ENCODE measurements around the gene SPAG6.

- TF ChIP-seq ZSCAN4 (tag by site-specific recombination; IDR thresholded peaks at IDR 0.05) (no peak), ZNF416 (tag by site-specific recombination; IDR thresholded peaks at IDR 0.05) (no peak), ZNF214 (tag by site-specific recombination; IDR thresholded peaks at IDR 0.05; ENCODE audit: borderline replicate concordance) (no peak), HOXA7 (CRISPR knock-in tag; IDR thresholded peaks at IDR 0.05; ENCODE audit: borderline replicate concordance) (no peak), ZNF248 (tag by site-specific recombination; IDR thresholded peaks at IDR 0.05) (no peak), ZNF146 (tag by site-specific recombination; IDR thresholded peaks at IDR 0.05) (no peak), ZNF548 (tag by site-specific recombination; IDR thresholded peaks at IDR 0.05) (no peak), ZNF768 (tag by site-specific recombination; IDR thresholded peaks at IDR 0.05) (no peak), ZNF24 (tag by site-specific recombination; IDR thresholded peaks at IDR 0.05) (no peak)
- TF ChIP-seq, protein P1, sequence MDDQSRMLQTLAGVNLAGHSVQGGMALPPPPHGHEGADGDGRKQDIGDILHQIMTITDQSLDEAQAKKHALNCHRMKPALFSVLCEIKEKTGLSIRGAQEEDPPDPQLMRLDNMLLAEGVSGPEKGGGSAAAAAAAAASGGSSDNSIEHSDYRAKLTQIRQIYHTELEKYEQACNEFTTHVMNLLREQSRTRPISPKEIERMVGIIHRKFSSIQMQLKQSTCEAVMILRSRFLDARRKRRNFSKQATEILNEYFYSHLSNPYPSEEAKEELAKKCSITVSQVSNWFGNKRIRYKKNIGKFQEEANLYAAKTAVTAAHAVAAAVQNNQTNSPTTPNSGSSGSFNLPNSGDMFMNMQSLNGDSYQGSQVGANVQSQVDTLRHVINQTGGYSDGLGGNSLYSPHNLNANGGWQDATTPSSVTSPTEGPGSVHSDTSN (CRISPR knock-in tag; IDR thresholded peaks at IDR 0.05), result no peak
- TF ChIP-seq, protein P2, sequence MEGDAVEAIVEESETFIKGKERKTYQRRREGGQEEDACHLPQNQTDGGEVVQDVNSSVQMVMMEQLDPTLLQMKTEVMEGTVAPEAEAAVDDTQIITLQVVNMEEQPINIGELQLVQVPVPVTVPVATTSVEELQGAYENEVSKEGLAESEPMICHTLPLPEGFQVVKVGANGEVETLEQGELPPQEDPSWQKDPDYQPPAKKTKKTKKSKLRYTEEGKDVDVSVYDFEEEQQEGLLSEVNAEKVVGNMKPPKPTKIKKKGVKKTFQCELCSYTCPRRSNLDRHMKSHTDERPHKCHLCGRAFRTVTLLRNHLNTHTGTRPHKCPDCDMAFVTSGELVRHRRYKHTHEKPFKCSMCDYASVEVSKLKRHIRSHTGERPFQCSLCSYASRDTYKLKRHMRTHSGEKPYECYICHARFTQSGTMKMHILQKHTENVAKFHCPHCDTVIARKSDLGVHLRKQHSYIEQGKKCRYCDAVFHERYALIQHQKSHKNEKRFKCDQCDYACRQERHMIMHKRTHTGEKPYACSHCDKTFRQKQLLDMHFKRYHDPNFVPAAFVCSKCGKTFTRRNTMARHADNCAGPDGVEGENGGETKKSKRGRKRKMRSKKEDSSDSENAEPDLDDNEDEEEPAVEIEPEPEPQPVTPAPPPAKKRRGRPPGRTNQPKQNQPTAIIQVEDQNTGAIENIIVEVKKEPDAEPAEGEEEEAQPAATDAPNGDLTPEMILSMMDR (tag by site-specific recombination; IDR thresholded peaks at IDR 0.05), result no peak
These were observed 99.0 kb downstream of the SPAG6 start for GRCh38 chr10:22444219-22444788.

All from HEK293 (cell line).